NCI-H1694 treated with DMSO at 0.1 percent for 48 hours (cell line): ENCODE measurements around the gene BTN2A1.
"Not testable (repeated sequence)": the region's sequence is repeated elsewhere in the genome, so short reads cannot be mapped to it uniquely, and the experiment has no call there.

Source experiments
- DNase-seq: peaks from one replicate; lab custom pipeline; 2025; lab: John Stamatoyannopoulos, UW

Gene BTN2A1

GRCh38 chr6:26432627-26433201, 25.0 kb upstream of the BTN2A1 start:
- DNase-seq: no peak

- DNase-seq: not testable (repeated sequence)
These were observed 24.1 kb upstream of the BTN2A1 start for GRCh38 chr6:26433680-26434079.

GRCh38 chr6:26436018-26436417, 21.7 kb upstream of the BTN2A1 start:
- DNase-seq: no peak

GRCh38 chr6:26437550-26437949, 20.2 kb upstream of the BTN2A1 start:
- no peak for DNase-seq

GRCh38 chr6:26438000-26438399, 19.8 kb upstream of the BTN2A1 start:
- no peak for DNase-seq

- DNase-seq: no peak
These were observed 18.3 kb upstream of the BTN2A1 start for GRCh38 chr6:26439151-26440125.

GRCh38 chr6:26440977-26441358, 16.8 kb upstream of the BTN2A1 start:
- DNase-seq: no peak

GRCh38 chr6:26441977-26442376, 15.8 kb upstream of the BTN2A1 start:
- no peak for DNase-seq

GRCh38 chr6:26445934-26446667, 11.7 kb upstream of the BTN2A1 start:
- DNase-seq: no peak

- no peak for DNase-seq
These were observed 10.5 kb upstream of the BTN2A1 start for GRCh38 chr6:26447257-26447656.

GRCh38 chr6:26450240-26450639, 7.5 kb upstream of the BTN2A1 start:
- DNase-seq: no peak

GRCh38 chr6:26452631-26453235, 5.0 kb upstream of the BTN2A1 start:
- no peak for DNase-seq

GRCh38 chr6:26454631-26455030, 3.1 kb upstream of the BTN2A1 start:
- no peak for DNase-seq

GRCh38 chr6:26455357-26455970, 2.3 kb upstream of the BTN2A1 start:
- DNase-seq: no peak

GRCh38 chr6:26457264-26457805, 420 bp upstream of the BTN2A1 start:
- DNase-seq: no peak

- DNase-seq: no peak
These were observed 1.5 kb downstream of the BTN2A1 start for GRCh38 chr6:26459023-26459810.

GRCh38 chr6:26461353-26461752, 3.6 kb downstream of the BTN2A1 start:
- DNase-seq: not testable (repeated sequence)

- DNase-seq: no peak
These were observed 6.3 kb downstream of the BTN2A1 start for GRCh38 chr6:26464014-26464413.

- no peak for DNase-seq
These were observed 6.8 kb downstream of the BTN2A1 start for GRCh38 chr6:26464416-26465131.

GRCh38 chr6:26465776-26466175, 8.0 kb downstream of the BTN2A1 start:
- no peak for DNase-seq
